Transverse colon (tissue), 4 donors: ENCODE measurements around the gene MIS18BP1.

Experiments
- EP300 ChIP-seq: sonication (generic); formaldehyde crosslinking; IDR thresholded peaks from one replicate; pipeline ENCODE4 v1.6.1; 2017; ENCODE audit warnings: antibody characterized with exemption, low read depth
- POLR2A ChIP-seq: fragments of 450-650 bp; IDR thresholded peaks from one replicate; pipeline ENCODE4 v1.6.1; 2016; ENCODE audit warnings: antibody characterized with exemption, mild to moderate bottlenecking, moderate library complexity
- POLR2AphosphoS5 ChIP-seq, 3 donors: sonication (generic); formaldehyde crosslinking; IDR thresholded peaks; one replicate each; pipeline ENCODE4 v1.6.1; 2016; ENCODE audit warnings: antibody characterized with exemption in 3 of 3
- TF ChIP-seq, protein P1 (sequence below), 5 experiments: fragments of 200-600 bp in 3 of 5; fragments of 450-650 bp in 2 of 5; sonication (generic) in 3 of 5; IDR thresholded peaks; 1 replicate in 2 of 5; 2 replicates in 3 of 5; pipeline ENCODE4 v1.5.1; 2016 to 2017; ENCODE audit warnings: antibody characterized with exemption in 5 of 5, inconsistent platforms in 3 of 5, mild to moderate bottlenecking in 2 of 5, moderate library complexity in 1 of 5

DNA sequence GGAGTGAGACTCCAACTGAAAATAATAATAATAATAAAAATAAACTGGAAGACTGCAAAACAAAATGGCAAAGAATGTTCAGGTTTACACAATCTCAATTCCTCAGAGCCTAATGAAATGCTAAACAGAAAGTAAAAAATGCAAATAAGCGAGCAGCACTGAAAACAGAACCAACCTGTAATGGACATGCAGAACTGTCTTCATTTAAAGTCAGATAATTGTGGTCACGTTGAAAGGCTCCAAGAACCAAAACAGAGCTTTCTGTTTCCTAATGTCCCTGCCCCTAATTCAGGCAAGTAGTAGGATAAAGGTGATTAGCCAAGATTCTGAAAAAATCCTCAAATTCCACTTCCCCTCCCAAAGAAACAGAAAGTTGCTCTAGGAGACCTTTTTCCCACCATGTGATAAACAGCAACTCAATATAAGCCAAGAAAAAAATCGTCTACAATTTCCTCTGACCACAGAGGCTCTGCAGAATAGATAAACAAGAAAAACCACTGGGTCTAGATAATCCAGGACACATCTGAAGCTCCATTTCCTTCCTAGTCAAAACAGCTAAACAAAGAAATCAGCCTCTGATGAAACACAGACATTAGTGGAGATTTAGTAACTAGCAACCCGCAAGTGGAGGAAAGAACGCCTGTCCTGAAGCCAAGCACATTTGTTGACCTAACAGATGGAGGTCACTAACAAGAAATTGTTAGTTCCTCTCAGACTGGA lies 3.0 kb downstream of the MIS18BP1 start:
- TF ChIP-seq POLR2A (no peak), POLR2AphosphoS5 (IDR thresholded peaks at IDR 0.05) (peak in 2 of 3 donors; percentile 17 to 28), EP300 (no peak)
- TF ChIP-seq, protein P1, sequence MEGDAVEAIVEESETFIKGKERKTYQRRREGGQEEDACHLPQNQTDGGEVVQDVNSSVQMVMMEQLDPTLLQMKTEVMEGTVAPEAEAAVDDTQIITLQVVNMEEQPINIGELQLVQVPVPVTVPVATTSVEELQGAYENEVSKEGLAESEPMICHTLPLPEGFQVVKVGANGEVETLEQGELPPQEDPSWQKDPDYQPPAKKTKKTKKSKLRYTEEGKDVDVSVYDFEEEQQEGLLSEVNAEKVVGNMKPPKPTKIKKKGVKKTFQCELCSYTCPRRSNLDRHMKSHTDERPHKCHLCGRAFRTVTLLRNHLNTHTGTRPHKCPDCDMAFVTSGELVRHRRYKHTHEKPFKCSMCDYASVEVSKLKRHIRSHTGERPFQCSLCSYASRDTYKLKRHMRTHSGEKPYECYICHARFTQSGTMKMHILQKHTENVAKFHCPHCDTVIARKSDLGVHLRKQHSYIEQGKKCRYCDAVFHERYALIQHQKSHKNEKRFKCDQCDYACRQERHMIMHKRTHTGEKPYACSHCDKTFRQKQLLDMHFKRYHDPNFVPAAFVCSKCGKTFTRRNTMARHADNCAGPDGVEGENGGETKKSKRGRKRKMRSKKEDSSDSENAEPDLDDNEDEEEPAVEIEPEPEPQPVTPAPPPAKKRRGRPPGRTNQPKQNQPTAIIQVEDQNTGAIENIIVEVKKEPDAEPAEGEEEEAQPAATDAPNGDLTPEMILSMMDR (IDR thresholded peaks at IDR 0.05): no peak
